T-helper 2 cell treated with Interferon-gamma antibody and Interleukin-4, amounts not matched to agents 100 ng/mL and 5 ng/mL, for 36 hours (primary cell): ENCODE measurements around the gene MTUS2. TPM values are rescaled to one million over a fixed set of nuclear protein-coding genes. Genes with fewer than 3 reads are reported as not detected.

Experiments used
- intact Hi-C: fragments of 100-400 bp; cut with micrococcal nuclease; formaldehyde crosslinking; loops from one replicate; pipeline ENCODE4 v1.15.1; 2023
- total RNA-seq: library from RNA; stranded (reverse); gene quantifications from 2 replicates; pipeline ENCODE4 v1.2.3, GENCODE V29; 2022

Gene MTUS2
- total RNA-seq, 1 donor from 2014 or later, result not detected

DNA sequence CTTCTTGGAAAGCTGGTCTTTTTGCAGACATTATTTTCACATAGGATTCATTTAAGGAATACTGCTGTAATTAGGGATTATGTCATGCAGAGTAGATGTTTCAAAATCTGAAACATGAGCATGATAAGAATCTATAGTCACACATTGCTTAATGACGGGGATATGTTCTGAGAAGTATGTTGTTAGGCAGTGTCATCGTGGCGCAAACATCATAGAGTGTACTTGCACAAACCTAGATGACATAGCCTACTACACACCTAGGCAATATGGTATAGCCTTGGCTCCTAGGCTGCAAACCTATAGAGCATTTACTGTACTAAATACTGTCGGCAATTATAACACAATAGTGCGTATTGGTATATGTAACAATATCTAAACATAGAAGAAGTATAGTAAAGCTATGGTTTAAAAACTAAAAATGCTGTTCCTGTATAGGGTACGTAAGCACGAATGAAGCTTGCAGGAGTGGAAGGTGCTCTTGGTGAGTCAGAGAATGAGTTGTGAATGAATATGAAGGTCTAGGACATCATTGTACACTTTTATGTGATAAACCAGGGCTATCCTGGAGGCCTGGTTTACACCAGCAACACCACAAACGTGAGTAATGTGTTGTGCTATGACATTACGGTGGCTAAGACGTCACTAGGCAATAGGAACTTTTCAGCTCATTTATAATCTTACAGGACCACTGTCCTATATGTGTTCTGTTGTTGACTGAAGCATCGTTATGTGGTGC, 283.1 kb downstream of the MTUS2 start:
- intact Hi-C loops, result no loop called here

- intact Hi-C loops, result no loop called here
Measured at GRCh38 chr13:29104461-29104860, 284.3 kb downstream of the MTUS2 start.

- intact Hi-C loops, result no loop called here
Measured at GRCh38 chr13:29105779-29106178, 285.6 kb downstream of the MTUS2 start.

DNA sequence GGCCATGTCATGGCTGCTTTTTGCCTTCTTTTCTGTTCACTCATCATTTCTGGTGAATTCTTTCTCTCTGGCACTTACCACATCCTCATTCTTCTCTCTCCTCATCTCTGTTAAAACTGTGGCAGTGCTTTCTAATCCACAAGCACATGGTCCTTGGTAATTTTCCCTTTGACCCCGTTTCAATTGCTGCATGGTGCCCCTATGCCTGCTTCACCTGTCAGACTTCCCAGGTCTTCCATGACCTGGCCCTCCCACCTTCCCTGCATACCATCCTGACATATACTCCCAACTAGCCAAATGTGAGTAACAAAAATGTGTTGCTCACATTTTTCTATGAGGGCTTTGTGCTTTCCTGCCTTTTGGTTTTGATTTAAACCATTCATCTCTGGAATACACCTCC, 286.5 kb downstream of the MTUS2 start:
- intact Hi-C loops, result no loop called here

GRCh38 chr13:29108068-29108786, 288.1 kb downstream of the MTUS2 start:
- intact Hi-C loops, result no loop called here

DNA sequence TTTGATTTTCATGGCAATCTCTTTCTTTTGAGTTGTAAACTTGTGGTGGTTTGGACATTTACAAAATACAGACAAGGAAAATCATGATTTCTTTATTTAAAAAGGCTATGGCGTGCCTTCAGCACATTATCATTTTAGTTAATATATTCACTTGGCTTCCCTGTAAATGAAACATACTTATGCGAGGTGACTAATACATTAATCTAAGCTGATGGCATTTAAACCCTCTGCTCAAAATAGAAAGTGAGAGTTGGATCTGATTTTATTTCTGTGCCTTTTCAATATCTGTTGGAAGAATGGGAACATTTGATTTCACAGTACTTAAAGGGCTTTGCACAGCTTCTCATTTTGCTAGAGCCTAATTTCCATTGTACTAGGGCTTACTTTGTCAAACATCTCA, 289.8 kb downstream of the MTUS2 start:
- intact Hi-C loops, result no loop called here

- intact Hi-C loops, result no loop called here
Measured at GRCh38 chr13:29111446-29111845, 291.3 kb downstream of the MTUS2 start.

- intact Hi-C loops, result no loop called here
Measured at GRCh38 chr13:29115842-29116241, 295.7 kb downstream of the MTUS2 start.

GRCh38 chr13:29117663-29118062, 297.5 kb downstream of the MTUS2 start:
- intact Hi-C loops, result no loop called here

DNA sequence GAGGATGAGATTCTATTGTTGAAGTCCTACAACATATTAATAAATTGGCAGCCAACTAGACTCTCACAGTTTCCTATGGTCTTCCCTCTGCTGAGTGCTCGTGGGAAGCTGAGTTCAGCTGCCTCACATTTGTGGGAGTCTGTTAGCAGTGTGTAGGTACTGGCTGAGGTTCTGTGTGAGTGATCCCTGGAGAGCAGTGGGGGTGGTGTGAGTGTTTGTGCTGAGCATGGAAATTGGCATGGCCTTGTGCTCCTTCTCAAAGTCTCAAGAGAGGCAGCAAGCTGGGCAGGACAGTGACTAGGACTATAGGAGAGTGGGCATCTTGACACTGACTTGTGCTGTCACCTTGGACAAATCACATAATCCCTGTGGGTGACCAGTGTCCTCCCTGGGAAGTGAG, 298.3 kb downstream of the MTUS2 start:
- intact Hi-C loops, result no loop called here

- intact Hi-C loops, result loop anchor here (2.0 kb wide), 1 partner anchor 45 kb away; no protein-coding TSS in a partner anchor
Measured at GRCh38 chr13:29125191-29125933, 305.2 kb downstream of the MTUS2 start.

DNA sequence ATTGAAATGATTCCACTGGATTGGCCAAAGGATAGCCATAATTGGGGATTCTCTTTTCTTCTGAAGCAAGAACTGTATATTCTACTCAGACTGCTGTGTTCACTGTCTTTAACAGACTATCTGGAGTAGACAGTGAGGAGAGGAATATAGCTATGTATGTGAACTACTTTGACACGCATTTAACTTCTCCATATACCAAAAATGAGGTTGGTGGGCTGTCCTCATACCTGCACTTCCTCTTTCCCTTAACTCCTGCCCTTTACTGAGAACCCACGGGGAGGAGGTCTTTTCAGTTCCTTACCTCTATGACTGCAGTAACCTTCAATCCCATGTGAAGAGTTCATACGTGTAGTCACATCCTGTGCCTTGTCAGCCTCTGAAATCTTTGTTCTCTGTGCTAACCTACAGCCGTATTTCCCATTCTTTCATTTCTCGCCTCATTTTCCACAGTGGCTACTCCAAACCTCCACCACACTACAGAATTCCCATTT, 305.8 kb downstream of the MTUS2 start:
- intact Hi-C loops, result loop anchor here (2.0 kb wide), 1 partner anchor 45 kb away; no protein-coding TSS in a partner anchor

DNA sequence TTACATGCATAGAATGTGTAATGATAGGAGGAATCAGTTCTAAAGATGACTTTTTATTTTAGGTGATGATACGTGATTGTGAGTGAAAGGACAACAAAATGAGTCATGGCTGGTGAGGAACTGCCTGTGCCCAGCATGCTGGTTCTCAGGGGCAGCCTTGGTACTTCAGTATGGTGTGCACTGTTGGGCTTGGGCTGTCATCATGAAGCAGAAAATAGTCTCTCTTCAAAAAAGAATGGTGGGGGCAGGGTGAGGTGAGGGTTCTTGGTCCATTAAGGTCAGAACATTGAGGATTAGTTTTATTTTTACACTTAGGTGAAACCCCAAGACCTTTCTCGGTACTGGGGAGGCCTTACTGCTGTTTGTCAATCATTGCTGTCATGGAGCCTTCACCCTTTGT, 309.5 kb downstream of the MTUS2 start:
- intact Hi-C loops, result no loop called here

DNA sequence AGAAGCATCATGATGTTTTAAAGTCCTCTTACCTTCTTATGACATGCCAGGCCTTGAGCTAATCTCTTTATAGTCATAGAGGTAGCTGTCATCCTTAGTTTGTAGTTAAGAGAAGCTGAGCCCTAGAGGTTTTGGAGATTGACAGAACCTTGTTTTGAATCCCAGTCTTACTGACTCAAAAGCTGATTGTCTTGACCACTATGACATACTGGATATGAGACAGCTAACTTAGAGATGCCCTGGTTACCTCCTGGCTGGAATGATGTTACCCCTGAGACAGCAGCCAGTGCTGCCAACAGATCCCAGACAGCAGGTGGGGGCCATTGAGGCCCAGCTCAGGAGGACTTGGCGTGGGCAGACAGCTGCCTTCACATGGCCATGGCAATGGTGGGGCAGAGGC, 311.0 kb downstream of the MTUS2 start:
- intact Hi-C loops, result no loop called here

DNA sequence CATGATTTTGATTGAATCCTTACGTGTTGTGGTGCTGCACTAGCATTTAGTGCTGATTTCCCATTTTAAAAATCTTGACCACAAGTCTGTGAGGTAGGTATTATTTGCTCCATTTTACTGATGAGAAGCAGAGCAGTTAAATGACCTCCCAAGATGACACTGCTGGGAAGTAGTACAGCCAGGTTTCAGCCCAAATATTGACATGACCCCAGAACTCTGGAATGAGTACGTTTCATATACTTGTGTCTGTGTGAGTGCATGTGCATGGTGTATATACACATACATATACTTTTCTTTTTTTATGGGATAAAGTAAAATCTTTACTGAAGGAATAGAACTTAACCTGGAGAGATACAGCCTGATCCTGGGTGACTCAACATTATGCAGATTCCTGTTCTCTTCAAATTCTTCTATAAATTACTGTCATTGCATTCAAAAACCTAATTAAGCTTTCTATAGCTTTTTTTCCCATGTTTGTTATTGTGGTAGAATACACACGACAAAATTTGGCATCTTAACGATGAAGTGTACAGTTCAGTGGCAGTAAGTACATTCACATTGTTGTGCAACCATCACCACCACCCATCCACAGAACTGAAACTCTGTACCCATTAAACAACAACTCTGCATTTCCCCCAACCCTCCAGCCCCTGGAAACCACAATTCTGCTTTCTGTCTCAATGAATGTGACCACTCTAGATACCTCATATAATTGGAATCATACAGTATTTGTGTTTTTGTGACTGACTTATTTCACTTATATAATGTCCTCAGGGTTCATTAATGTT, 311.9 kb downstream of the MTUS2 start:
- intact Hi-C loops, result no loop called here

DNA sequence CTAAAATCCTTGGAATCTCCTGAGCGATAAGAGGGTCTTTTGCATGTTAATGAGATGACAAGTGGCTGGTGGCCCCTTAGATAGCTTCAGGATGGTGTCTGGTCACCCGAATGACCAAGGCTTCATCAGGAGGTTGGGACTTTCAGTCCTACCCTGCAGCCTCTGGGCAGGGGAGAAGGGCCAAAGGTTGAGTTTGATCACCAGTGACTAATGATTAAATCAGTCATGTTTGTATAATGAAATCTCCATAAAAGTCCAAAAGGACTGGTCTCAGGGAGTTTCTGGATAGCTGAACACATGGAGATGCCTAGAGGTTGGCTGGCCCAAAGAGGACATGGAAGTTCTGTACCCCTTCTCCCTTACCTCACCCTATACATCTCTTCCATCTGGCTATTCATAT, 316.2 kb downstream of the MTUS2 start:
- intact Hi-C loops, result no loop called here

DNA sequence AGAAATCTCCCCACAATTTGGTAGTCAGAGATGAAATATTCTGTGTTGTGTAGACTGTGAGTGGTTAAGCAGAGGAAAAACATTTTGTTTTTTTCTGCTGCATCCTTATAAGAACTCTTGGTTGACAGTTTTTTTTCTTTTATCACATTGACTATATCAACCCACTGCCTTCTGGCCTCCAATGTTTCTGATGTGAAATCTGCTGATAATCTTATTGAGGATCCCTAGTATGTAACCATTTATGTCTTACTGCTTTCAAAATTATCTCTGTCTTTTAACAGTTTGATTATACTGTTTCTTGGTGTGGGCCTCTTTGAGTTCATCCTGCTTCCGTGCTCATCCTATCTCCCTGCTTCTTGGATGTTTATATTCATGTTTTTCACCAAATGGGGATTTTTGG, 316.9 kb downstream of the MTUS2 start:
- intact Hi-C loops, result no loop called here

DNA sequence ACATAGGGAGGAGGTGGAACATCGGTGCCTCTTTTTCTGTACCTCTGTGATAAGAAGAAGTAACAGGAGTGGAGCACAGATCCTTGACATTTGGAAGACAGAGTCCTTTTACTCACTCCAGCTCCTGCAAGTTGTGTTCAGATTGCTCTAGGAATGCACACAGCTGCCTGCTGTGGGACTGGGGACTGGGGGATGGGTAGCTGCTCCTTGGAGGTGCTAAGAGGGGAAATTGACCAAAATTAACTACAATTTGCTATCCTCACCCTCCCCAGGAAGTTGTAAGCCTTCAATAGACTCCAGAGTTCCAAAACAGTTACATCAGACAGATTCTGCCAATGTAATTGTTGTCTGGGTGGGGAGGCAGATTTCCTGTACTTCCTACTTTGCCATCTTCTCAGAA, 317.9 kb downstream of the MTUS2 start:
- intact Hi-C loops, result no loop called here

GRCh38 chr13:29140277-29140676, 320.1 kb downstream of the MTUS2 start:
- intact Hi-C loops, result no loop called here

DNA sequence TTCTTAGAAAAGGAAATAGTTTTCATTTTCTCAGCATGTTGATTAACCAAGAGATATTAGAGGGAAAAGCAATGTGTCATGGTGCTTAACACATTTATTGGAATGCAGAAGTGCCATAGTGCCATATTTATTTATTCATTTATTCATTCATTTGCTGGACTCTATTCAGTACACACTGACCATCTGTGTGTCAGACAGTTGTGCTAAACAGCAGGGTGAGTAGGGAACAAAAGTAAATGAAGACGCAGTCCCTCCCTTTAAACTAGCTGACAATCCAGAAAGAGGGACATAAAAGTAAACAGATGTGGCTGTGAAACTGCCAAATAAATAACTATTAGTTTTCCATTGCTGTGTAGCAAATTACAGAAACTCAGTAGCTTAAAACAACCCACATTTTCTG, 323.7 kb downstream of the MTUS2 start:
- intact Hi-C loops, result no loop called here

GRCh38 chr13:29154390-29154789, 334.3 kb downstream of the MTUS2 start:
- intact Hi-C loops, result no loop called here
